A549 (cell line): ENCODE measurements around the gene KCNMA1. TPM values are rescaled to one million over a fixed set of nuclear protein-coding genes. Genes with fewer than 3 reads are reported as not detected.

Experiments used
- ATAC-seq, 2 experiments: fragments of 200-7000 bp in 1 of 2; fragments of >200 bp in 1 of 2; cut with Nextera tagmentation in 1 of 2; cut with Tn5 transposase in 1 of 2; 3 replicates each; pipeline versions ENCODE4 v1.8.0 to v1.9.1; 2018 to 2020; ENCODE audit warnings: mild to moderate bottlenecking in 1 of 2, moderate library complexity in 1 of 2
- CTCF ChIA-PET: fragments of 300-600 bp; sonication (Branson Sonifier 250); formaldehyde crosslinking; extraction: SDS; loops from one replicate; lab custom pipeline; 2021; ENCODE audit warnings: antibody characterized with exemption, inconsistent platforms; lab: Yijun Ruan, JAX
- POLR2A ChIA-PET: fragments of 350-600 bp; formaldehyde crosslinking; extraction: SDS; loops from one replicate; lab custom pipeline; 2021; ENCODE audit warnings: antibody characterized with exemption, inconsistent platforms; lab: Yijun Ruan, JAX
- DNase-seq, 2 experiments: peaks; one replicate each; pipeline versions ENCODE4 v3.0.0 to v3.0.0-alpha.2; 2011 to 2016; ENCODE audit warnings: low read depth in 1 of 2, low spot score in 1 of 2
- FAIRE-seq: peaks from 2 replicates; lab custom pipeline; 2011; peaks lifted over from hg19 to GRCh38; lab: Jason Lieb, UNC
- H3K27ac ChIP-seq, 2 experiments: fragments of >200 bp; sonication (Bioruptor Twin); formaldehyde crosslinking; 3 replicates each; pipeline ENCODE4 v1.5.1; 2016 to 2017
- H3K4me1 ChIP-seq: fragments of >200 bp; sonication (Bioruptor Twin); formaldehyde crosslinking; 3 replicates; pipeline ENCODE4 v1.6.1; 2016
- H3K4me2 ChIP-seq: fragments of >200 bp; sonication (Bioruptor Twin); formaldehyde crosslinking; 3 replicates; pipeline ENCODE4 v1.6.1; 2016
- H3K4me3 ChIP-seq: fragments of >200 bp; sonication (Bioruptor Twin); formaldehyde crosslinking; 3 replicates; pipeline ENCODE4 v1.5.1; 2016
- H3K9me3 ChIP-seq: fragments of >200 bp; sonication (Bioruptor Twin); formaldehyde crosslinking; 3 replicates; pipeline ENCODE4 v1.6.1; 2016
- BCL3 ChIP-seq: fragments of >200 bp; sonication (Bioruptor Twin); formaldehyde crosslinking; IDR thresholded peaks from 3 replicates; pipeline ENCODE4 v1.6.1; 2016
- BHLHE40 ChIP-seq: IDR thresholded peaks from 2 replicates; pipeline ENCODE4 v1.6.1; 2012; ENCODE audit warnings: low read depth, low read length, inconsistent platforms
- CEBPB ChIP-seq, 2 experiments: fragments of >200 bp in 1 of 2; sonication (Bioruptor Twin) in 1 of 2; formaldehyde crosslinking in 1 of 2; IDR thresholded peaks; 2 replicates each; pipeline ENCODE4 v1.6.1; 2012 to 2016
- E2F6 ChIP-seq: IDR thresholded peaks from 2 replicates; pipeline ENCODE4 v1.6.1; 2012; ENCODE audit warnings: low read depth, borderline replicate concordance
- EHF ChIP-seq: fragments of 250-450 bp; sonication (Bioruptor Pico); IDR thresholded peaks from 2 replicates; pipeline ENCODE4 v1.5.0; 2020; ENCODE audit warnings: mild to moderate bottlenecking
- ESRRA ChIP-seq: fragments of 150-350 bp; IDR thresholded peaks from 2 replicates; pipeline ENCODE4 v1.6.1; 2014; ENCODE audit warnings: mild to moderate bottlenecking, low read length, borderline replicate concordance
- FOSL2 ChIP-seq, 2 experiments: fragments of 450-650 bp in 1 of 2; fragments of >200 bp in 1 of 2; sonication (Bioruptor Twin) in 1 of 2; formaldehyde crosslinking; IDR thresholded peaks; 2 replicates each; pipeline versions ENCODE4 v1.5.0 to v1.6.1; 2016 to 2020; ENCODE audit warnings: mild to moderate bottlenecking in 1 of 2, moderate library complexity in 1 of 2
- FOXS1 ChIP-seq: fragments of 250-450 bp; sonication (Bioruptor Pico); IDR thresholded peaks from 2 replicates; pipeline ENCODE4 v1.5.0; 2020; ENCODE audit warnings: mild to moderate bottlenecking, moderate library complexity
- HES2 ChIP-seq: fragments of >200 bp; sonication (Bioruptor Twin); formaldehyde crosslinking; IDR thresholded peaks from 2 replicates; pipeline ENCODE4 v1.6.1; 2016
- HOXA7 ChIP-seq: fragments of 250-450 bp; sonication (Bioruptor Pico); IDR thresholded peaks from 2 replicates; pipeline ENCODE4 v1.5.0; 2020; ENCODE audit warnings: mild to moderate bottlenecking, moderate library complexity
- HOXB5 ChIP-seq: fragments of 250-450 bp; sonication (Bioruptor Pico); IDR thresholded peaks from 2 replicates; pipeline ENCODE4 v1.5.0; 2020; ENCODE audit warnings: mild to moderate bottlenecking, moderate library complexity
- JUN ChIP-seq, 2 experiments: fragments of >200 bp; sonication (Bioruptor Twin); formaldehyde crosslinking; IDR thresholded peaks; 2 replicates in 1 of 2; 3 replicates in 1 of 2; pipeline ENCODE4 v1.6.1; 2016 to 2017
- KDM1A ChIP-seq: fragments of 200-600 bp; sonication (generic); IDR thresholded peaks from 2 replicates; pipeline ENCODE4 v1.6.1; 2016; ENCODE audit warnings: low read depth, mild to moderate bottlenecking
- MAX ChIP-seq: IDR thresholded peaks from 2 replicates; pipeline ENCODE4 v1.6.1; 2012
- MAZ ChIP-seq: fragments of 150-350 bp; IDR thresholded peaks from 2 replicates; pipeline ENCODE4 v1.6.1; 2014; ENCODE audit warnings: antibody characterized with exemption, low read depth, low read length, borderline replicate concordance
- NFE2L2 ChIP-seq: fragments of 150-350 bp; conservative IDR thresholded peaks from 2 replicates; pipeline ENCODE4 v1.6.1; 2014; ENCODE audit warnings: low read length
- NPAS2 ChIP-seq: fragments of 250-450 bp; sonication (Bioruptor Pico); IDR thresholded peaks from 2 replicates; pipeline ENCODE4 v1.8.0; 2022; ENCODE audit warnings: mild to moderate bottlenecking, moderate library complexity, borderline replicate concordance
- NR3C1 ChIP-seq: fragments of >200 bp; sonication (Bioruptor Twin); formaldehyde crosslinking; IDR thresholded peaks from 3 replicates; pipeline ENCODE4 v1.6.1; 2017
- PBX3 ChIP-seq: IDR thresholded peaks from 2 replicates; pipeline ENCODE4 v1.6.1; 2012
- PHF8 ChIP-seq: fragments of 200-600 bp; sonication (generic); IDR thresholded peaks from 2 replicates; pipeline ENCODE4 v1.6.1; 2016; ENCODE audit warnings: low read depth, mild to moderate bottlenecking, antibody characterized with exemption, moderate library complexity, borderline replicate concordance
- POLR2A ChIP-seq: IDR thresholded peaks from 2 replicates; pipeline ENCODE4 v1.6.1; 2012; ENCODE audit warnings: mild to moderate bottlenecking, low read length
- POLR2AphosphoS2 ChIP-seq: conservative IDR thresholded peaks from 2 replicates; pipeline ENCODE4 v1.6.1; 2012; ENCODE audit warnings: low read length, improper control_type of control experiment, inconsistent platforms
- RAD21 ChIP-seq, 2 experiments: fragments of >200 bp in 1 of 2; sonication (Bioruptor Twin) in 1 of 2; formaldehyde crosslinking in 1 of 2; IDR thresholded peaks in 1 of 2; conservative IDR thresholded peaks in 1 of 2; 2 replicates in 1 of 2; 3 replicates in 1 of 2; pipeline ENCODE4 v1.6.1; 2012 to 2018; ENCODE audit warnings: inconsistent platforms in 1 of 2
- RARB ChIP-seq: fragments of 250-450 bp; sonication (Bioruptor Pico); IDR thresholded peaks from 2 replicates; pipeline ENCODE4 v1.8.0; 2021; ENCODE audit warnings: mild to moderate bottlenecking, moderate library complexity
- RCOR1 ChIP-seq: fragments of 150-350 bp; IDR thresholded peaks from 2 replicates; pipeline ENCODE4 v1.6.1; 2014; ENCODE audit warnings: antibody characterized with exemption, low read length, low read depth
- RNF2 ChIP-seq: fragments of 200-600 bp; sonication (generic); IDR thresholded peaks from 2 replicates; pipeline ENCODE4 v1.6.1; 2016; ENCODE audit warnings: low read depth, mild to moderate bottlenecking, antibody characterized with exemption, moderate library complexity, borderline replicate concordance
- TP53 ChIP-seq: fragments of 250-450 bp; sonication (Bioruptor Pico); IDR thresholded peaks from 2 replicates; pipeline ENCODE4 v1.5.0; 2021; ENCODE audit warnings: mild to moderate bottlenecking, moderate library complexity
- ZFP36 ChIP-seq: fragments of 450-650 bp; IDR thresholded peaks from 2 replicates; pipeline ENCODE4 v1.6.1; 2014; ENCODE audit warnings: borderline replicate concordance; ENCODE audit not compliant: partially characterized antibody
- ZSCAN20 ChIP-seq: fragments of 250-450 bp; sonication (Bioruptor Pico); IDR thresholded peaks from 2 replicates; pipeline ENCODE4 v1.8.0; 2022; ENCODE audit warnings: mild to moderate bottlenecking, moderate library complexity
- WGBS: methylation state at CpG from one replicate; pipeline ENCODE4 v1.1.6; 2017; ENCODE audit errors: missing lambda C conversion rate; 5-methylcytosine and 5-hydroxymethylcytosine counted together
- polyA plus RNA-seq, 4 experiments: library from polyadenylated mRNA; depleted of rRNA in 3 of 4; stranded (reverse); fragments of >200 nt; fragmentation: RNase III in 1 of 4; extraction: RNeasy Plus Mini Kit Qiagen cat#74134 plus additional on column Dnase treatment in 1 of 4; gene quantifications; 2 replicates in 3 of 4; 3 replicates in 1 of 4; pipeline ENCODE4 v1.2.3, GENCODE V29; 2011 to 2017

The KCNMA1 gene
- polyA plus RNA-seq, 2 of the 4 experiments (the other 2 are of a cell fraction): 14.9 to 30.6 TPM

- Histone ChIP-seq H3K9me3 (no peaks in the 10 kb centered on the region), H3K4me1 (peaks cover 12% of the 10 kb centered on the region), H3K27ac (no peak overlapping the region), H3K4me3 (no peak overlapping the region), H3K4me2 (no peak overlapping the region)
- no peak for TF ChIP-seq ZFP36
- no peak for TF ChIP-seq NPAS2 (CRISPR knock-in tag)
- no peak for TF ChIP-seq CEBPB (IDR thresholded peaks at IDR 0.05)
- no peak for TF ChIP-seq MAX
- no peak for TF ChIP-seq PBX3
- TF ChIP-seq EHF (CRISPR knock-in tag): no peak
- TF ChIP-seq BCL3: no peak
- TF ChIP-seq JUN (IDR thresholded peaks at IDR 0.05): no peak
- TF ChIP-seq RNF2: no peak
- TF ChIP-seq FOXS1: no peak
- no peak for TF ChIP-seq POLR2AphosphoS2
- no peak for TF ChIP-seq POLR2A
- TF ChIP-seq FOSL2 (IDR thresholded peaks at IDR 0.05): no peak
- TF ChIP-seq FOSL2 (CRISPR knock-in tag; IDR thresholded peaks at IDR 0.05): no peak
- no peak for TF ChIP-seq HOXB5 (CRISPR knock-in tag)
- ATAC-seq (no peak), FAIRE-seq (no peak), DNase-seq (no peak)
- ChIA-PET CTCF (no interaction called here), POLR2A (no interaction called here)
- 82% methylated on average over 3 of the region's 3 CpGs for WGBS
These were observed 735.9 kb downstream of the KCNMA1 start for GRCh38 chr10:76901701-76902100.

- ATAC-seq (no peak), FAIRE-seq (no peak), DNase-seq (no peak)
- TF ChIP-seq ESRRA: no peak
- TF ChIP-seq NFE2L2: no peak
- no peak for TF ChIP-seq BHLHE40
- no peak for TF ChIP-seq BCL3
- no peak for TF ChIP-seq PHF8
- no peak for TF ChIP-seq RARB (CRISPR knock-in tag)
- TF ChIP-seq E2F6: no peak
- Histone ChIP-seq H3K27ac (no peak overlapping the region), H3K4me3 (no peak overlapping the region), H3K9me3 (no peaks in the 10 kb centered on the region), H3K4me2 (peak overlapping the region; percentile 31), H3K4me1 (peaks cover 12% of the 10 kb centered on the region)
- CTCF ChIA-PET: no interaction called here
- POLR2A ChIA-PET: no interaction called here
These were observed 738.1 kb downstream of the KCNMA1 start for GRCh38 chr10:76899490-76899889.

GRCh38 chr10:76892766-76893479, 744.7 kb downstream of the KCNMA1 start:
- no peak overlapping the region for H3K4me3 ChIP-seq
- 59% methylated on average over 5 of the region's 5 CpGs for WGBS
- POLR2A ChIA-PET: no interaction called here
- no peaks in the 10 kb centered on the region for H3K4me1 ChIP-seq
- DNase-seq: no peak
- no peak overlapping the region for H3K4me2 ChIP-seq
- no peak overlapping the region for H3K27ac ChIP-seq
- ATAC-seq: no peak
- CTCF ChIA-PET: no interaction called here
- FAIRE-seq: no peak
- no peaks in the 10 kb centered on the region for H3K9me3 ChIP-seq
- no peak for TF ChIP-seq RCOR1
- no peak for TF ChIP-seq PBX3
- TF ChIP-seq NFE2L2: no peak
- TF ChIP-seq ZSCAN20: no peak
- no peak for TF ChIP-seq RARB (CRISPR knock-in tag)
- no peak for TF ChIP-seq TP53 (CRISPR knock-in tag)
- TF ChIP-seq MAZ: no peak
- TF ChIP-seq JUN (IDR thresholded peaks at IDR 0.05): no peak
- no peak for TF ChIP-seq NR3C1
- no peak for TF ChIP-seq HOXA7 (CRISPR knock-in tag)
- no peak for TF ChIP-seq RAD21 (conservative IDR thresholded peaks at IDR 0.05 in 1 of 2, IDR thresholded peaks at IDR 0.05 in 1 of 2)
- no peak for TF ChIP-seq HES2
- no peak for TF ChIP-seq EHF (CRISPR knock-in tag)
- no peak for TF ChIP-seq KDM1A
